ENCODE measurements around the gene STK32B.

DNA sequence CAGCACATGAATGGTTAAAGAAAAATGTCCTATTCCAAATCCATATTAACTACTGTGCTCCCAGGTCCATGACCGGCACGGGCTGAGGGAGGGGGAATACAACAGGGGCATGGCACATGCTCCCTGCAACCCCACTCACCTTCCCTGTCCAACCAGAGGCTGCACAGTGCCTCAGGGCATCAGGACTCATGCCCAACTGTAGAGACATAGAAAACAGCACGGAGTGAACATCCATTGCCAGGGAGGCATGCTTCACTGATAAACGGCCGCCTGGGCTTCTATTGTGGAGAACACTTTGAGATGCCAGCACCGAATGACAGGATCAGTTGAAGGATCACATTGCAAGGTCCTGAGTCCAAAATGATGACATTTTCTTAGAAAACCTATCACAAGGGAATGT, 140.6 kb downstream of the STK32B start:
- TF ChIP-seq EP300 (IDR thresholded peaks at IDR 0.05): no peak
- TF ChIP-seq POLR2A (IDR thresholded peaks at IDR 0.05): no peak
- TF ChIP-seq, protein P1, sequence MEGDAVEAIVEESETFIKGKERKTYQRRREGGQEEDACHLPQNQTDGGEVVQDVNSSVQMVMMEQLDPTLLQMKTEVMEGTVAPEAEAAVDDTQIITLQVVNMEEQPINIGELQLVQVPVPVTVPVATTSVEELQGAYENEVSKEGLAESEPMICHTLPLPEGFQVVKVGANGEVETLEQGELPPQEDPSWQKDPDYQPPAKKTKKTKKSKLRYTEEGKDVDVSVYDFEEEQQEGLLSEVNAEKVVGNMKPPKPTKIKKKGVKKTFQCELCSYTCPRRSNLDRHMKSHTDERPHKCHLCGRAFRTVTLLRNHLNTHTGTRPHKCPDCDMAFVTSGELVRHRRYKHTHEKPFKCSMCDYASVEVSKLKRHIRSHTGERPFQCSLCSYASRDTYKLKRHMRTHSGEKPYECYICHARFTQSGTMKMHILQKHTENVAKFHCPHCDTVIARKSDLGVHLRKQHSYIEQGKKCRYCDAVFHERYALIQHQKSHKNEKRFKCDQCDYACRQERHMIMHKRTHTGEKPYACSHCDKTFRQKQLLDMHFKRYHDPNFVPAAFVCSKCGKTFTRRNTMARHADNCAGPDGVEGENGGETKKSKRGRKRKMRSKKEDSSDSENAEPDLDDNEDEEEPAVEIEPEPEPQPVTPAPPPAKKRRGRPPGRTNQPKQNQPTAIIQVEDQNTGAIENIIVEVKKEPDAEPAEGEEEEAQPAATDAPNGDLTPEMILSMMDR (IDR thresholded peaks at IDR 0.05): no peak
- TF ChIP-seq POLR2AphosphoS5 (IDR thresholded peaks at IDR 0.05): no peak

All from upper lobe of left lung (tissue), 4 donors.